ENCODE measurements around the gene KSR2. TPM values are rescaled to one million over a fixed set of nuclear protein-coding genes. Genes with fewer than 3 reads are reported as not detected.

The KSR2 gene
- total and polyA plus RNA-seq, 3 donors from 2014 or later: 2.4 to 3.8 (median 2.4) TPM

GRCh38 chr12:117686210-117686609, 282.6 kb downstream of the KSR2 start:
- Histone ChIP-seq H3K36me3 (ENCODE audit: low read depth, missing control alignments) (no peaks in the 10 kb centered on the region), H3K4me3 (no peak overlapping the region), H3K27me3 (no peaks in the 10 kb centered on the region), H3K9me3 (no peaks in the 10 kb centered on the region), H3K27ac (no peak overlapping the region), H3K4me1 (no peaks in the 10 kb centered on the region)
- TF ChIP-seq CTCF (IDR thresholded peaks at IDR 0.05): no peak
- intact Hi-C loops (cut with DNase I; ENCODE audit: low total_unique reads): no loop called here
- WGBS, 2 donors: 100% methylated on average over 1 of the region's 1 CpG
- DNase-seq: no peak

DNA sequence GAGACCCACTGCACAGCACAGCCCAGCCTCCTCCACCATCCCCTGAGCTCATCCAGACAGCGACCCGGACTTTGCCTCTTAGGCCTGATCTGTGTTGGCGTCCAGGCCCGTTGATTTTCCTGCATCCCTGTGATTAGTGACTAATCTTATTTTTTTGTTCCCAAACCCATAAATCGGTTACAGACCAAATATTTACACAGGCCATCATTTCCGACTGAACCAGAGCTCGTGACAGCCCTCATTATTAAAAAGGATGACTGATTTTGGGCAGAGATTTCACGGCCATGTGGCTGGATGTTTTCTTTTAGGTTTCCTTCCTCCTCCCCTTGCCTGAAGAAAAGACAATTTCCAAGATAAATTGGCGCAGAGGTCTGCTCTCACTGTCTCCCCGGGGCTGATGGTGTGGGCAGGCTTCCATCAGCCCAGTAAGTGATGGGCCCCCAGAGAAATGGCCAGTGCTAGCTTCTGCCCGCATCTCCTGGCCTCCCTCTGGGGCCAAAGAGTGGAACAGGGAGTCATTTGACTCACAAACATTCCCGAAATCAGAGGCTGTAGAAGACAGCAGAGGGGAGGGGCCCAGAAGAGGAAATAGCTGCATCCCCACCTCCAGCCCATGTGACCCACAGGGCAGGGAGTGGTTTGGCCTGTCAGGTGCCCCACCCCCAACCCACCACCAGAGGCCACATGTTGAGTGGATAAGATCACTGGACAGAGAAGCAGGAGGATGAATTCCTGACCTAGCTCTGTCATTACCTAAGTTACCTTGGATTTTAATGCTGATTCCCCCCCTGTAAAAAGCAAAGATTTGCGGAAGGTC, 283.5 kb downstream of the KSR2 start:
- Histone ChIP-seq H3K27me3 (no peaks in the 10 kb centered on the region), H3K9me3 (no peaks in the 10 kb centered on the region), H3K36me3 (ENCODE audit: low read depth, missing control alignments) (no peaks in the 10 kb centered on the region), H3K27ac (no peak overlapping the region), H3K4me3 (no peak overlapping the region), H3K4me1 (no peaks in the 10 kb centered on the region)
- intact Hi-C loops (cut with DNase I; ENCODE audit: low total_unique reads): no loop called here
- no peak for TF ChIP-seq CTCF (IDR thresholded peaks at IDR 0.05)
- TF ChIP-seq POLR2A (IDR thresholded peaks at IDR 0.05): no peak
- DNase-seq: no peak
- 33 to 41% methylated on average over 13 of the region's 13 CpGs for WGBS, 2 donors

DNA sequence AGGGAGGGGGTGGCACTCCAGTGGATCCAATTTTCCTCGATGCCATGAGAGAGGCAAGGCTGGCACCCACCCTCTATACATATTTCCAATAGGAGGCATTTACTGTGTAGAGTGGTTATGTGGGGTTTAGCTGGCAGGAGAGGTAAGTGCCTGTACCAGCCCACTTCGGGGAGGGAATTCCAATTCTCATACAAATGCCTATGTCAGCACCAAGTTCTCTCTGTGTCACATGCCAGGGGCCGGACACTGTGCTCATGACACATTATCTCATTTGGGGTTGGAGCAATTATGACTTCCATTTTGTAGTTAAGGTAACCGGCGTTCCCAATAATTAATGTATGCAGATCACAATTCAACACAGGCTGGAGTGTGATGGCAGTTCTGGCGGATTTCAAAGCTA, 284.3 kb downstream of the KSR2 start:
- TF ChIP-seq CTCF (IDR thresholded peaks at IDR 0.05) (no peak), POLR2A (IDR thresholded peaks at IDR 0.05) (no peak)
- Histone ChIP-seq H3K4me1 (no peaks in the 10 kb centered on the region), H3K9me3 (no peaks in the 10 kb centered on the region), H3K36me3 (ENCODE audit: low read depth, missing control alignments) (no peaks in the 10 kb centered on the region), H3K27me3 (no peaks in the 10 kb centered on the region), H3K27ac (no peak overlapping the region), H3K4me3 (no peak overlapping the region)
- 92 to 93% methylated on average over 6 of the region's 6 CpGs for WGBS, 2 donors
- no peak for DNase-seq
- intact Hi-C loops (cut with DNase I; ENCODE audit: low total_unique reads): no loop called here

- intact Hi-C loops (cut with DNase I; ENCODE audit: low total_unique reads): no loop called here
- Histone ChIP-seq H3K27ac (no peak overlapping the region), H3K9me3 (no peaks in the 10 kb centered on the region), H3K36me3 (ENCODE audit: low read depth, missing control alignments) (no peaks in the 10 kb centered on the region), H3K4me3 (no peak overlapping the region), H3K4me1 (no peaks in the 10 kb centered on the region), H3K27me3 (no peaks in the 10 kb centered on the region)
- TF ChIP-seq POLR2A (IDR thresholded peaks at IDR 0.05): no peak
- TF ChIP-seq CTCF (IDR thresholded peaks at IDR 0.05): no peak
- 54 to 63% methylated on average over 3 of the region's 3 CpGs for WGBS, 2 donors
- DNase-seq: no peak
Observed at GRCh38 chr12:117680312-117680711, 288.5 kb downstream of the KSR2 start.

DNA sequence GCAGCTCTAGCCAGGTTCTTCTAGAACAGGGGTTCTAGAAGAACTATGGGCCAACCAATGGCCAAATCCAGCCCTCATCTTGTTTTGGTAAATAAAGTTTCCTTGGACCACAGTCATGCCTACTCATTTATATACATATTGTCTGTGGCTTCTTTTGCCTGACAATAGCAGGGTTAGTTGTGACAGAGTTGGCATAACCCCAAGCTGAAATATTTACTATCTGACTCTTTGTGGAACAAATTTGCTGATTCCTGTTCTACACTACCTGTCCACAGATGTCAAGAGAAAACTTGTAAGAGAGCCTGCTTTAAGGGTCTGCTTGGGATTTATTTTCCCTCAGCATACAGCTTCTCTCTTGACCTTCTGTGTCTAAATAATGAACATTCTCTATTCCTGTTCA, 289.0 kb downstream of the KSR2 start:
- intact Hi-C loops (cut with DNase I; ENCODE audit: low total_unique reads): no loop called here
- no peaks in the 10 kb centered on the region for H3K27me3 ChIP-seq
- H3K4me1 ChIP-seq: no peaks in the 10 kb centered on the region
- no peak overlapping the region for H3K27ac ChIP-seq
- no peak overlapping the region for H3K4me3 ChIP-seq
- H3K36me3 ChIP-seq (ENCODE audit: low read depth, missing control alignments): no peaks in the 10 kb centered on the region
- DNase-seq: no peak
- no peaks in the 10 kb centered on the region for H3K9me3 ChIP-seq
- no peak for TF ChIP-seq POLR2A (IDR thresholded peaks at IDR 0.05)
- no peak for TF ChIP-seq CTCF (IDR thresholded peaks at IDR 0.05)

All from testis (tissue), 3 donors.